Measurements from ENCODE around the gene MICAL1.

MICAL1 gene

DNA sequence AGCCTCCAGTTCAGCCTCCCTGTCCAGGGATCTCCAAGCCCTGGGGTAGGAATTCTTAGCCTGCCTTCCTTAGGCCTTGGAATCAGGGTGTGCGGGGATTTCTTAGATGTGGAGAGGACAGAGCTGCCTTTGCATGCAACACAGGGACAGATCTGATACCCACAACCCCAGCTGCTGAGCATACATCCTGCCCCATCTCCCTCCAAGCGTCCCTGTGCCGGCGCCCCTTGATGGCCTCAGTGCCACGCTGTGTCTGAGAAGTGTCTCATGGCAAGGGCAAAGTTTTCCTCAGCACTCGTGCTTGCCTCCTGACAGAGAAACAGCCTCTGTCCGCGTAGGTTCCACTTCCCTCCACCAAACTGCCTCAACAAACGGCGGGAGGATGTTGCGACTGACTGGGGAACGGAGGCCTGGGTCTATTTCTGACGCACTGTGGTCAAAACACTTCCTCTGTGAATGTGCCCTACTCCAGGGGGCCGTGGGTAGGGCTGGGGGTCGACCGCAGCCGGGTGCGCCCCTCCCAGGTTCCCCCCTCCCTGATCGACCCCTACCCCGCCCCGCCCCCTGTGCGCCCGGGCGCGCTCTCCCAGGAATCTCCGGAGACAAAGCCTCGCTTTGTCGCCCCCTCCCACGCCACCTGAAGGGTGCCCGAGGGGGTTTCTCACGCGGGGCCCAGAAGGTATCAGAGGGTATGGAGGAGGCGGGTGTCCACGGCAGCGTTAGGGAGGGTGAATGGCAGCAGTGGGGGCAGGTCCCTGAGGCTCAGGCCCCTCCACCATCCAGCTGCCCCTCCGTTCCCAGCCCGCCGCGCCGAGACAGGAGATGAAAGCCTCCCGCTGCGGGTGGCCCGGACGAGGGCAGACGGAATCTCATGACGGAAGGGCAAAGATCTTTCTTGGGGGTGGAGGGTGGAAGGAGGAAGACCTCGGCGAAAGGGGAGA is 806 bp downstream of the MICAL1 start:
- in situ Hi-C loops (cut with MboI; ENCODE audit: low sequenced_read_pairs), result no loop called here

GRCh38 chr6:109453594-109454495 is 1.7 kb downstream of the MICAL1 start:
- in situ Hi-C loops (cut with MboI; ENCODE audit: low sequenced_read_pairs), result no loop called here

DNA sequence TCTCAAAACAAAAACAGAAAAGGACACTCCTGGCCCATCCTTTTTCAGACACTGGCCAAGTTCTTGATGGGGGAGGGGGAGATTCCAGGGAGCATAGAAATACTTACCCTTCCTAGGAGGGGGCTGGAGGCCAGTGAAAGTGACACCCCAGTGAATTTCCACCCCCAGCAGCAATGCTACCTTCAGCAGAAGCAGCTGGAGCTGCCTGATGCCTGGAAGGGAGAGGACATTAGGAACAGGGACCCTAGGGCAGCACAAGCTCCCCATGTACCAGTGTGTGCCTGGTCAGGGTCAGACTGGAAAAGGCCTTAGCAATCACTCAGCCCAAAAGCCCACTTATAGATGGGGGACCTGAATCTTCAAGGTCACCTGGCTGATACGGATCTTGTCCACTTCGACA is 2.4 kb downstream of the MICAL1 start:
- in situ Hi-C loops (cut with MboI; ENCODE audit: low sequenced_read_pairs), result no loop called here

GRCh38 chr6:109452181-109452580 is 3.4 kb downstream of the MICAL1 start:
- in situ Hi-C loops (cut with MboI; ENCODE audit: low sequenced_read_pairs), result no loop called here

DNA sequence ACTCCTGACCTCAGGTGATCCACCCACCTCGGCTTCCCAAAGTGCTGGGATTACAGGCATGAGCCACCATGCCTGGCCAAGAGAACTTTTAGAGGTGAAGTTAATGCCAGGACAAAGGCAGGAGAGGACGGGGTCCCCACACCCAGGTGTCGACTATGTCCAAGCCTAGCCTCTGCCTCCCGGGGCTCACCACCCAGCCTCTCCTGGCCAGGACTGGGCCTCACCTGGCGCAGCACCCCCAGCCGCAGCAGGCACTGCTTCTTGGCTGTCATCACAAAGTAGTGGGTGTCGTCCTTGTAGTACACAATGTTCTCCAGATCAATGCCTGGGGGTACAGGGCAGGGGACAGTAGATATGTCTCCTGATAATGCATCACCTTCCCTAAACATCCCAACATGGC is 4.2 kb downstream of the MICAL1 start:
- in situ Hi-C loops (cut with MboI; ENCODE audit: low sequenced_read_pairs), result no loop called here

DNA sequence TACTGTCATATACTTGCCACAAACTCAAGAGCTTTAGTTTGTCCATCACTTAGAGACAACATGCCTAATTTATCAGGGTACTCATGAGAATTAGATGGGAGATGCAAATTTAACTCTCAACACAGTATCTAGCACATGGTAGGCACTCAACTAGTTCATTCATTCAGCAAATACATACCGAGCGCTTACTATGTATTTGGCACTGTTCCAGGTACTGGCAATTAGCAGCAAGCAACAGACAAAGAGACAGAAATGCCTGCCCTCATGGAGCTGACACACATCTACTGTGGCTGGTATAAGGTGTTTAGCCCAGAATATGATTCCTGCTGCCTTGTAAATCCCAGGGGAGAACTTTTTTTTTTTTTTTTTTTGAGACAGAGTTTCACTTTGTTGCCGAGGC is 4.8 kb downstream of the MICAL1 start:
- in situ Hi-C loops (cut with MboI; ENCODE audit: low sequenced_read_pairs), result no loop called here

GRCh38 chr6:109449795-109450673 is 5.5 kb downstream of the MICAL1 start:
- in situ Hi-C loops (cut with MboI; ENCODE audit: low sequenced_read_pairs), result no loop called here

- in situ Hi-C loops (cut with MboI; ENCODE audit: low sequenced_read_pairs), result no loop called here
Observed at GRCh38 chr6:109449064-109449794, 6.3 kb downstream of the MICAL1 start.

DNA sequence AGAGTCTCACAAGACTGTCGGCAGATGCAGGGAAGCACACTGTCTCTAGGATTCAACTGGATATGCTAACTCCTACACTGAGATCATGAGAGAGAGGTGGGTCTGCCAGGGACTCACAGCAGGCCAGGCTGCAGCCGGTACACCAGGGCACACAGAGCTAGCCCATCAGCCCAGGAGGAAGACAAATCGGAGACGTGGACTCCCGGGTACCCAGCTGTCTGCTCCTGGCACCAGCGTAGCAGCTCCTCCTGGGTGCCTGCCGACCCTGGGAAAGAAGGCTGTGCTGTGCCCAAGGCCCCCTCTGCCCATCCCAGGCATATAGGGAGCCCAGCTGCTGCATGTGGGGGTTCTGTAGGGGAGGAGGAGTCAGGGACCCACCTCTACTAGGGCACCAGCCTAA is 7.0 kb downstream of the MICAL1 start:
- in situ Hi-C loops (cut with MboI; ENCODE audit: low sequenced_read_pairs), result no loop called here

DNA sequence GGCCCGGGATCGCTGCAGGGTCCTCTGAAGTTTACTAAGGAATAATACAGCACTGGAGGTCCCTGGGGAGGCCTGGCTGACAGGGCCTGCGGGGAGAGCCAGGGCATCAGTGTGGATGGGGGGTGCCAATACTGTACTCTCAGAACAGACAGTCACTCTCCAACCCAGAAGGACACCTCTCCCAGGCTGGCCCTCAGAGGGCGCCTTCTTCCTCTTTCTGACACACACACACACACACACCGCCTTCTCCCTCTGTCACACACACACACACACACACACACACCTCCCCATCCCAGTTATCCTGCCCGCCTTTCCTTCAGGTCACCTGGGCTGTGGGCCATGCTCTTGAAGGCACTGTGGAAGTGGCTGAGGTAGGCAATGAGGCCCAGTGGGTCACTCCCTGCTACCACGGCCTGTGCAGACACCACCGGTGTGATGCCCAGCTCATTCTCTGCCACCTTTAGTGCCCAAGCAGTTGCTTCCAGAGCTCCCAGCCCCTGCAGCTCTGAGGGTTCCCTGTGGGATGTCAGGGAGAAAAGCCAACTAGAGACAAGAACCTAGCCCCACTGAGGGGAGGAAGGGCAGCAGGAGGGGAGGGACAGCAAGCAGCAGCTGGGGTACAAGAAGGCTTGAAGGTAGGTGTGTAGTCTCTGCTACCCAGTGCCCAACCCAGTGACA is 7.6 kb downstream of the MICAL1 start:
- in situ Hi-C loops (cut with MboI; ENCODE audit: low sequenced_read_pairs), result no loop called here

GRCh38 chr6:109447087-109447486 is 8.5 kb downstream of the MICAL1 start:
- in situ Hi-C loops (cut with MboI; ENCODE audit: low sequenced_read_pairs), result no loop called here

GRCh38 chr6:109446541-109446940 is 9.0 kb downstream of the MICAL1 start:
- in situ Hi-C loops (cut with MboI; ENCODE audit: low sequenced_read_pairs), result no loop called here

- in situ Hi-C loops (cut with MboI; ENCODE audit: low sequenced_read_pairs), result no loop called here
Observed at GRCh38 chr6:109446072-109446471, 9.5 kb downstream of the MICAL1 start.

- in situ Hi-C loops (cut with MboI; ENCODE audit: low sequenced_read_pairs), result no loop called here
Observed at GRCh38 chr6:109445382-109445781, 10.2 kb downstream of the MICAL1 start.

- in situ Hi-C loops (cut with MboI; ENCODE audit: low sequenced_read_pairs), result no loop called here
Observed at GRCh38 chr6:109443425-109443950, 12.1 kb downstream of the MICAL1 start.

GRCh38 chr6:109442393-109442924 is 13.1 kb downstream of the MICAL1 start:
- in situ Hi-C loops (cut with MboI; ENCODE audit: low sequenced_read_pairs), result no loop called here

- in situ Hi-C loops (cut with MboI; ENCODE audit: low sequenced_read_pairs), result no loop called here
Observed at GRCh38 chr6:109441069-109441816, 14.3 kb downstream of the MICAL1 start.

DNA sequence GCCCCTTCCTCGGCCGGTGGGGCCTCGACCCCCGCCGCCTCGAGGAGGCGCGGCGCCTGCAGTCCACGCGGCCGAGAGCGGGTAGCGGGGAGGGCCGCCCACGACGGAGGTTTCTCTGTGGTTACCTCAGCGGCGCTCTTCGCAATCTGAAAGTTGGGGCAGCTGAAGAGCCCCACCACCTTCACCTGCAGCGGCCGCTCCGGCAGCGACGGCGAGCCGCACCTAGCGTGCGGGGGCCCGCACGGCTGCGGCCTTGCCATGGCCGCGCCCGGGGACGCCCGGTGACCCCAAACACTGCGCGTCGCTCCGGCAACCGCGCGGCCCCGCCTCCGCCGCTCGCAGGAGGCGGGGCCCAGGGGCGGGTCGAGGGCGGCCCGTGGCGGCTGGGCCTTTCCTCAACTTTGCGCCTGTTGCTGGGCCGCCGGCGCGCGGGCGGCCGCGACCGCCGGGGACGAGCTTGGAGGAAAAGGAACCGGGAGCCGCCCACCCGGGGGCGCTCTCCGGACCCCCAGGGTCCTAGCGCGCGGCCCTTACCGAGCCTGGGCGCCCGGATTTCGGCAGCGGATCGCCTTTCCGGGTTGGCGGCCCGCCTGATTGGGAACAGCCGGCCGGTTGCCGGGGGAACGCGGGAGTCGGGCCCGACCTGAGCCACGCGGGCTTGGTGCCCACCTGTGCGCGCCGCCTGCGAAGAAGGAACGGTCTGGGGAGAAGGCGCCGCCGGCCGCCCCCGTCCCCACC is 15.1 kb downstream of the MICAL1 start, which contains the start of the genes PPIL6 and SMPD2:
Gene PPIL6 (minus strand): TSS at position 298 of the 738 bp plus-strand sequence. CDS start 38 bp downstream, at position 260.
Gene SMPD2 (plus strand): TSS at position 394 of the 738 bp plus-strand sequence. CDS start 398 bp downstream, outside the sequence.
- in situ Hi-C loops (cut with MboI; ENCODE audit: low sequenced_read_pairs), result no loop called here

Data from HL-60/S4 (cell line).